ENCODE measurements around the gene C10orf90. TPM values are rescaled to one million over a fixed set of nuclear protein-coding genes. Genes with fewer than 3 reads are reported as not detected.

C10orf90 gene
- total and polyA plus RNA-seq, 5 donors = 0.22 TPM; not detected in 4

DNA sequence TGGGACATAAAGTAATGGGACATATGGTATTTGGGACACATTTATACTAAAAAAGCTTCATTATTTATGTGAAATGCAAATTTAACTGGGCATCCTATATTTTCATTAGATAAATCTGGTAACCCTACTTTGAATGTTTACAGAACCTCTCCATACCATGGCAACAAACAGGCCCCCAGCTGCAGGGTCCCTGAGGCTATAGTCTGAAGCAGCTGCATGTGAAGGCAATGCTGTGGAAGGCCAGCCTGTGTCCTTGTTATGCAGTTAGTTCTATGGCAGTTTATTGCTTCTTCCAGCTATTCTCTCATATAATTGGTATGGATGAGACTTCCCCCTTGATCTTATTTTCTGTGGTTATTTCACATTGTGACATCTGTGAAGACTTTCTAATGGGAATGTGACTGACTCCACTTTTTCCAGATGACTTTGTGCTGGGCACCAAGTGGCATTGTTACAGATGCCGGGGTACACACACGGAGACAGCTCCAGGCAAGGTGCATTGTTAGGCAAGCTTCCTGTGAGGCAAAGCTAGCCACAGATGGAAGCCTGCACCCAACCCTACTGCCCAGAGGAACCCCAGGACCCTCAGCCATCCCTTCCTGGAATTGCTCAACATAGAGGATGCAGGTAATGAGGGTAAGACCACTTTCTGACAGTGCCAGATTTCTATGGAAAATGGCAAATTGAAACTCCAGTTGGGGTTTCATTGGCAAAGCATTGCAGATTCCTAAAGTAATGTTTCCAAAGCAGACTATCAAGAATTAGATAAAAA, 232.7 kb downstream of the C10orf90 start:
- WGBS = 83% methylated on average over 2 of the region's 2 CpGs
- ATAC-seq (no peak), DNase-seq (no peak)
- intact Hi-C loops (cut with DNase I) = no loop called here
- Histone ChIP-seq H3K27me3 (ENCODE audit: control insufficient read depth, insufficient read depth) (no peaks in the 10 kb centered on the region), H3K4me3 (ENCODE audit: low read length) (no peak overlapping the region), H3K4me1 (ENCODE audit: control insufficient read depth, insufficient read depth, low read length) (no peaks in the 10 kb centered on the region), H3K9me3 (ENCODE audit: control insufficient read depth, low read length) (peaks cover 2% of the 10 kb centered on the region), H3K27ac (ENCODE audit: low read length) (no peak overlapping the region)

DNA sequence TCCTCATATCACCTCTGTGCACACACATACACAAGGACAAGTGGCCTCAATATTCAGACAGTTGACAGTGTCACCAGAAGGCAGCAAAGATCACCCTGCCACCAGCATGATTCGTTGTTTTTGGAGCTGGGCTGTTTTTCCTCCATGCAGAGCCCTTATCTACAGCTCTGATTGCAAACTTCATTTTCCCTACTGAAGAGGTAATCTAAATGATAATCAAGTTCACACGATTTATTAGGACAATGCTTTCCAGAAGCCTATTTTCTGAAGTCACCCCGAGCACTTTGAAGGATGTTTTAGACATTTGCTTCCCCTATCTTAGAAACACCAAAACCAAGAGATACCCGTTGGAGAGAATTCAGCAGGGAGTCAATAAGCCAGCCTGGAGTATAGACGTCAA, 236.3 kb downstream of the C10orf90 start:
- H3K9me3 ChIP-seq (ENCODE audit: control insufficient read depth, low read length) = peaks cover 2% of the 10 kb centered on the region
- no peak overlapping the region for H3K4me3 ChIP-seq (ENCODE audit: low read length)
- DNase-seq (no peak), ATAC-seq (no peak)
- H3K27me3 ChIP-seq (ENCODE audit: control insufficient read depth, insufficient read depth) = no peaks in the 10 kb centered on the region
- H3K27ac ChIP-seq (ENCODE audit: low read length) = no peak overlapping the region
- H3K4me1 ChIP-seq (ENCODE audit: control insufficient read depth, insufficient read depth, low read length) = no peaks in the 10 kb centered on the region
- intact Hi-C loops (cut with DNase I) = no loop called here
- 32% methylated on average over 5 of the region's 5 CpGs for WGBS

DNA sequence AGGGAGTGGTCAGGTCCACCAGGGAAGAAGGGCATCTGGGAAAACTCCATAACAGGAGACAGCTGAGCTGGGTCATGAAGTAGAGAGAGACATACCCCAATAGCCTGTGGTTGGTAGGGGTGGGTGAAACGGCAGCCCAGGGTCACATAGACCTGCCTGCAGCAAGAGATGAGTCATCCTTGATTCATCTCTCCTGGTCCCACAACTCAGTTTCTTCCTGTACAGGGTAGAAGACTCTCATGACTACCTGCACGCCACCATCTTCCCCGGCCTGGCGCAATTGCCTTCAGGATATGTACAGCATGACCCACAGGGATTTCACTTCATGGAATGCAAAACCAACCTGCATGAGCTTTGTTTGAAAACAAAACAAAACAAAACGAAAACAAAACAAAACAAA, 237.1 kb downstream of the C10orf90 start:
- Histone ChIP-seq H3K4me3 (ENCODE audit: low read length) (no peak overlapping the region), H3K4me1 (ENCODE audit: control insufficient read depth, insufficient read depth, low read length) (no peaks in the 10 kb centered on the region), H3K9me3 (ENCODE audit: control insufficient read depth, low read length) (peaks cover 2% of the 10 kb centered on the region), H3K27ac (ENCODE audit: low read length) (no peak overlapping the region), H3K27me3 (ENCODE audit: control insufficient read depth, insufficient read depth) (no peaks in the 10 kb centered on the region)
- intact Hi-C loops (cut with DNase I) = no loop called here
- ATAC-seq (no peak), DNase-seq (no peak)
- WGBS = 70% methylated on average over 5 of the region's 5 CpGs

DNA sequence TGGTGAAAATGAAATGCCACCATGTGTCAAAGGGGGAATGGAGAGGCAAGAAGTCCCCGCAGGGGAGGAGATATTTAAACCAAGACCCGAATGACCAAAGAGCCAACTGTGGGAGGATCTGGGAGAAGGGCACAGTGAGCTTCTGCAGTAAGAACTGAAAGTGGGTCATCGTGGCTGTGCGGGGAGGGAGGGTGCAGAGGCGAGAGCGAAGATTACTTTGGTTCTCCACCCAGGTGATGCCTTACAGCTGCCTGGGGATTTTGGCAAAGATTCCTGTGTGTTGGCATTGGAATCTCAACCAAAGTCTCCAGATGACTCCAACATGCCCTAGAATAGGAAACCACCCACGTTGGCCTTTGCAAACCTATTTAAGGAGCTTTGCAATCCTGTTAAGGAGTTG, 238.0 kb downstream of the C10orf90 start:
- intact Hi-C loops (cut with DNase I) = no loop called here
- Histone ChIP-seq H3K4me3 (ENCODE audit: low read length) (no peak overlapping the region), H3K27me3 (ENCODE audit: control insufficient read depth, insufficient read depth) (no peaks in the 10 kb centered on the region), H3K4me1 (ENCODE audit: control insufficient read depth, insufficient read depth, low read length) (no peaks in the 10 kb centered on the region), H3K27ac (ENCODE audit: low read length) (no peak overlapping the region), H3K9me3 (ENCODE audit: control insufficient read depth, low read length) (no peaks in the 10 kb centered on the region)
- WGBS = 82% methylated on average over 7 of the region's 7 CpGs
- DNase-seq (no peak), ATAC-seq (no peak)

DNA sequence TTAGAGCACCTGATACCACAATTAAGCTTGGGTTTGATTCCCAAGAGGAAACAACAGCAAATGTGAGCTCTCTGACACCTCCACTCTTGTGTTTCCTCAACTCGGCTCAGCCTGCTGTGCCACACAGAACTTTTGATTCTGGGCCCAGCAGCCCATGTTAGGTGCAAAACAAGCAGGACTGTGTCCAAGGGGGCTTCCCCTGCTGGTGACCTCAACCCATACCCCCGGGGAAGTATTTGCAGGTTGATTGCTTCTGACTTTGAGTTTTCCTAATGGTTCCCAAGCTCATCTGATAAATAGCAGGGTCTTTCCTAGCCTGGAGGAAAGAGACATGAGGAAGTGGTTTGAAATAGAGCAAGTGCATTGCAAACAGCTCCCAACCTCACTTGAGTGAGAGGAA, 238.7 kb downstream of the C10orf90 start:
- Histone ChIP-seq H3K27ac (ENCODE audit: low read length) (no peak overlapping the region), H3K9me3 (ENCODE audit: control insufficient read depth, low read length) (no peaks in the 10 kb centered on the region), H3K27me3 (ENCODE audit: control insufficient read depth, insufficient read depth) (no peaks in the 10 kb centered on the region), H3K4me1 (ENCODE audit: control insufficient read depth, insufficient read depth, low read length) (no peaks in the 10 kb centered on the region), H3K4me3 (ENCODE audit: low read length) (no peak overlapping the region)
- DNase-seq (no peak), ATAC-seq (no peak)
- whole genome bisulfite sequencing = 68% methylated on average over 2 of the region's 2 CpGs
- intact Hi-C loops (cut with DNase I) = no loop called here

DNA sequence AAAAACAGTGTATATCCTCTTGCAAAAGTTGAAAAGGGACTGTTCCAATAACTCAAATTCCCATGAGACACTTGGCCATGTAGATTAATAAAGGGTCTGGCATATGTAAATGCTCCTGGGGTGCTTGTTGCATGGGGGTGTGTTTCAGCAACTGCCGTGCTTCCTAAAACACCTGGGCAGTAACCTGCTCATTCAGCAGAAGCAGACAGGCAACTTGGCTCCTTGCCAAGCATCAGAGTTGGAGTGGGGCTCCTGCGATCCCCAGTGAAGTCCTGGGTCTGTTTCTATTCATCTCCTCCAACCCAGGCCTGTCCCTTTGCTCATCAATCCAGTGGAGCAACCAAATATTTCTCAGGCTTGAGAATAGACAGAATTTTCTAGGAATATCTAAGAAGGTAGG, 240.0 kb downstream of the C10orf90 start:
- H3K27me3 ChIP-seq (ENCODE audit: control insufficient read depth, insufficient read depth) = no peaks in the 10 kb centered on the region
- H3K4me3 ChIP-seq (ENCODE audit: low read length) = no peak overlapping the region
- H3K4me1 ChIP-seq (ENCODE audit: control insufficient read depth, insufficient read depth, low read length) = no peaks in the 10 kb centered on the region
- WGBS = 84% methylated on average over 2 of the region's 2 CpGs
- ATAC-seq (no peak), DNase-seq (no peak)
- no peak overlapping the region for H3K27ac ChIP-seq (ENCODE audit: low read length)
- no peaks in the 10 kb centered on the region for H3K9me3 ChIP-seq (ENCODE audit: control insufficient read depth, low read length)
- intact Hi-C loops (cut with DNase I) = no loop called here

DNA sequence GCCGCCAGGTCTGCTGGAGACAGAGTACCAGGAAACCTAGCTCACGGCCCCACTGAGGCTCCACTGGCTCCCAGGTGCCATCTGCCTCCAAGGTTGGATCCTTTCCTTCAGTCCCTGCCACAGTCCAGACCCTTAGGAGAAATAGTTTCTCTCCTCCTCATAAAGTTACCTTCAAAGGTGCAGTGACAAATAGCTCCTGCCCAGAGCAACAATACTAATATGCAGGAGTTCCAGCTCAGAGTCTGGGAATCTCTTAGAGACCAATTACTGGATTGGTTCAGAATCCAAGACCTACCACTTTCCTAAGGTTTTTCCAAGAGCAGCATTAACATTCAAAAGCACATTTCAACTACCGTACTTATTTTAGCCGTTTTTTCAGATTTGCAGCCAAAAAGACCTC, 241.2 kb downstream of the C10orf90 start:
- Histone ChIP-seq H3K9me3 (ENCODE audit: control insufficient read depth, low read length) (no peaks in the 10 kb centered on the region), H3K4me3 (ENCODE audit: low read length) (no peak overlapping the region), H3K27me3 (ENCODE audit: control insufficient read depth, insufficient read depth) (no peaks in the 10 kb centered on the region), H3K27ac (ENCODE audit: low read length) (no peak overlapping the region), H3K4me1 (ENCODE audit: control insufficient read depth, insufficient read depth, low read length) (no peaks in the 10 kb centered on the region)
- 83% methylated on average over 4 of the region's 4 CpGs for WGBS
- ATAC-seq (no peak), DNase-seq (no peak)
- intact Hi-C loops (cut with DNase I) = no loop called here

DNA sequence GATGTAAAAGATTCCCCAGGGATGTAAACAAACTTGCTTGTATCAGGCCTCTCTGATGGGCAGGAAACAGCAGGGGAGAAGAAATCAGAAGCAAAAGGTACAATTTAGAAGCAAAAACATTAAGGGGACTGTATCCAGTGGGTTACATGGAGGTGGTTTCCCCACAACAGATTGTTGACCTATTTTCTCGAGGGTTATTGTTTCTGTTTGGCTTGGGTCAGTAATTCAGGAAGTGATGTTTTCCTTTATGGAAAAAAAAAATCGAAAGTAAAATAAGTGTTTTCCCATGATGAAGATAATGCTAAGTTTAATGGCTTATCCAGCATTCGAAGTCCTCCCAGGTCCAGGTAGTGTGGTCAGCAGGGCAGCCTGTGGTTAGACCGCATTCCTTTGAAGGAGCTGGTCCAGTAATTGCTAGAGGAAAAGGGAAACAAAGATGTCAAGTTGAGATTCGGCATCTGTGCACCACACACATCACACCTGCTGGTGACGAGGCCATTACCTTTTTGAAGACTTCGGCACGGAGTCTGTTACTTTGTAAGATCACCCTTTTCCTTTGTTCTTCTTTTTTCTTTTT, 244.9 kb downstream of the C10orf90 start:
- intact Hi-C loops (cut with DNase I) = no loop called here
- WGBS = 46% methylated on average over 8 of the region's 8 CpGs
- H3K27ac ChIP-seq (ENCODE audit: low read length) = no peak overlapping the region
- no peak overlapping the region for H3K4me3 ChIP-seq (ENCODE audit: low read length)
- peaks cover 2% of the 10 kb centered on the region for H3K4me1 ChIP-seq (ENCODE audit: control insufficient read depth, insufficient read depth, low read length)
- no peaks in the 10 kb centered on the region for H3K27me3 ChIP-seq (ENCODE audit: control insufficient read depth, insufficient read depth)
- no peak for DNase-seq
- H3K9me3 ChIP-seq (ENCODE audit: control insufficient read depth, low read length) = peaks cover 5% of the 10 kb centered on the region
- peak in 1 of 2 donors; percentile 26 for ATAC-seq

DNA sequence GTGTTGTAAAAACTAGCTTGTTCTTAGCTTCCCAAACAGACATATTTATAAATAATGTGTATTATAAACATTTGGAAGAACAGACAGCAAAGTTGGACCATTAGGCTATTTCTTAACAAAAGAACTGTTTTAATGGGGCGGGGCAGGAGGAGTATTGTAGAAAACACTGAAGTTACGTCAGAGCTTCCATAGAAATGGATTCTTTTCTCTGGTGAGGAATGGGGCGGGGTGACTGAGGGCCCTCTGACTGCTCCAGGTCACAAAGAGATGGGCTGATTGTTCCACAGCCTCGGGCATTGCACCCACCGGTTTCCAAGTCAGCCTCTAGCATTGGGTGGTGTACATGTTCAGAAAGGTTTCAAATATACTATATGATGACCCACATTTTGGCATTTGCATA, 245.5 kb downstream of the C10orf90 start:
- no peak for DNase-seq
- no peak for ATAC-seq
- intact Hi-C loops (cut with DNase I) = no loop called here
- Histone ChIP-seq H3K27me3 (ENCODE audit: control insufficient read depth, insufficient read depth) (no peaks in the 10 kb centered on the region), H3K4me3 (ENCODE audit: low read length) (no peak overlapping the region), H3K9me3 (ENCODE audit: control insufficient read depth, low read length) (peaks cover 5% of the 10 kb centered on the region), H3K4me1 (ENCODE audit: control insufficient read depth, insufficient read depth, low read length) (peaks cover 2% of the 10 kb centered on the region), H3K27ac (ENCODE audit: low read length) (no peak overlapping the region)
- WGBS = 80% methylated on average over 5 of the region's 5 CpGs

DNA sequence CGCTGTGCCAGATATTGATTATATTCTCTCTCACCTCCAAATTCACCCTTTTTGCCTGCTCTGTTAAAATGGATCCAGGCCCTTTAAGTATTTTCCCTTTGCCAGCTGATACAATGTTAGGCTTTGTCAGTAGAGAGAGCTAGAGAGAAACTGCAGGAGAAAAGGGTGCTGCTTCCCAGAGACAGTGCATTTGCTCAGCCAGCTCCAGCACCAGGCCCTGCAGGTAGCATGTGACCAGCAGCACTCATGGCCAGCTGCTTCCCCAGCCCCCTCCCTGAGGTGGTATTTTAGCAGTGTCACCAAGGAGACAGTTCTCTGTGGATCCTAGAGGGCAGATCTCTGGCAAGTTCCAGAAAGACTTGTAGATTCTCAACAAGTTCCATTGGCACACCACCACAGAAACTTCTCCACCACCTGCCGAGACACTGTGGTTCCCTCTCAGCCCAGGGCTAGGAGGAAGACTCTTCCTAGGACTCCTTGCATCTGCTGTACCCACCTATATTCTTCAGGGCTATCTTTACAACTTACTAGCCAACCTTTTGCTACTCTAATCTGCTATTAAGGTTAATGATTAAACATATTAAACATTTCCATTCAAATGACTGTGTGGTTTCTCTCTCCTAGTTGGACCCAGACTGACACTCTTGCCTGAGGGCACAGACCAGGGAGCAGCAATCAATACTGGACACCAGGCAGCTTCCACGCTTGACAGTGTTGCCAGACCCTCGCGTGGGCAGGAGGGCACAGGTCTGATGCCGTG, 246.6 kb downstream of the C10orf90 start:
- 92% methylated on average over 6 of the region's 6 CpGs for WGBS
- Histone ChIP-seq H3K9me3 (ENCODE audit: control insufficient read depth, low read length) (peaks cover 9% of the 10 kb centered on the region), H3K27ac (ENCODE audit: low read length) (no peak overlapping the region), H3K27me3 (ENCODE audit: control insufficient read depth, insufficient read depth) (no peaks in the 10 kb centered on the region), H3K4me1 (ENCODE audit: control insufficient read depth, insufficient read depth, low read length) (peaks cover 2% of the 10 kb centered on the region), H3K4me3 (ENCODE audit: low read length) (no peak overlapping the region)
- DNase-seq (no peak), ATAC-seq (no peak)
- intact Hi-C loops (cut with DNase I) = no loop called here

DNA sequence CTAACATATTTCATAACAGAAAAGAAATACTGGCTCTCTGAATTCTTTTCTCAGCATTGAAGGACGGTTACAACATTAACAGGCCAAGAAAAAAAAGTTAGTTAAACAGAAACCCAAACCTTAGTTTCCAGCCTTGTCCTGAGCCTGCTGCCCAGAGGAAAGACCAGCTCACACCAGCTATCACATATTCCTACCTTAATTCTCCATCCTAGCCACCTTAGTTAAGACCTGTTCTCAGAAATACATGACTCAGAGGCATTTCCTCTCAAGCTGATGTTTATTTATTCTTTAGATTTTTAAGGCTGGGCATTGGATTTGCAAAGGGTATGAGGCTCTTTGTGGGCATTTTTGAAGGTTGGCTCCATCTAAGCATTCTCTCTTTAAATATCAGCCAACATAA, 247.9 kb downstream of the C10orf90 start:
- ATAC-seq = no peak
- Histone ChIP-seq H3K4me1 (ENCODE audit: control insufficient read depth, insufficient read depth, low read length) (peaks cover 2% of the 10 kb centered on the region), H3K27me3 (ENCODE audit: control insufficient read depth, insufficient read depth) (no peaks in the 10 kb centered on the region), H3K4me3 (ENCODE audit: low read length) (no peak overlapping the region), H3K27ac (ENCODE audit: low read length) (no peak overlapping the region), H3K9me3 (ENCODE audit: control insufficient read depth, low read length) (peaks cover 10% of the 10 kb centered on the region)
- intact Hi-C loops (cut with DNase I) = no loop called here
- WGBS = 77% methylated on average over 1 of the region's 1 CpG
- DNase-seq = no peak

Data from right cardiac atrium (tissue), 5 donors.